SK-N-SH treated with all-trans-retinoic acid at 6 μM for 48 hours (cell line): ENCODE measurements around the gene ARRDC5.

Experiments used
- CSRNP3 ChIP-seq: fragments of 250-450 bp; sonication (Bioruptor Pico); IDR thresholded peaks from 2 replicates; pipeline ENCODE4 v1.5.1; 2021; ENCODE audit warnings: mild to moderate bottlenecking, moderate library complexity
- GLIS3 ChIP-seq: fragments of 250-450 bp; sonication (Bioruptor Pico); IDR thresholded peaks from 2 replicates; pipeline ENCODE4 v1.5.0; 2020; ENCODE audit warnings: mild to moderate bottlenecking, moderate library complexity
- PATZ1 ChIP-seq: fragments of 250-450 bp; sonication (Bioruptor Pico); IDR thresholded peaks from 2 replicates; pipeline ENCODE4 v1.8.0; 2020; ENCODE audit warnings: mild to moderate bottlenecking, moderate library complexity, borderline replicate concordance
- SNAI2 ChIP-seq: fragments of 250-450 bp; sonication (Bioruptor Pico); IDR thresholded peaks from 2 replicates; pipeline ENCODE4 v1.5.0; 2020; ENCODE audit warnings: mild to moderate bottlenecking, moderate library complexity
- TSHZ2 ChIP-seq: fragments of 250-450 bp; sonication (Bioruptor Pico); IDR thresholded peaks from 2 replicates; pipeline ENCODE4 v1.5.0; 2020; ENCODE audit warnings: mild to moderate bottlenecking, moderate library complexity
- ZFP3 ChIP-seq: fragments of 250-450 bp; sonication (Bioruptor Pico); IDR thresholded peaks from 2 replicates; pipeline ENCODE4 v1.5.0; 2020; ENCODE audit warnings: mild to moderate bottlenecking, moderate library complexity
- ZNF565 ChIP-seq: fragments of 450-650 bp; formaldehyde crosslinking; conservative IDR thresholded peaks from 2 replicates; pipeline ENCODE4 v1.5.0; 2020; ENCODE audit warnings: low read depth, mild to moderate bottlenecking, moderate library complexity
- ZNF8 ChIP-seq: fragments of 450-650 bp; formaldehyde crosslinking; IDR thresholded peaks from 2 replicates; pipeline ENCODE4 v1.5.0; 2020; ENCODE audit warnings: mild to moderate bottlenecking, moderate library complexity

GRCh38 chr19:4923276-4923747, 20.6 kb upstream of the ARRDC5 start:
- no peak for TF ChIP-seq ZNF8 (CRISPR knock-in tag)
- no peak for TF ChIP-seq PATZ1 (CRISPR knock-in tag)
- no peak for TF ChIP-seq CSRNP3
- no peak for TF ChIP-seq SNAI2 (CRISPR knock-in tag)
- no peak for TF ChIP-seq ZNF565 (CRISPR knock-in tag)
- no peak for TF ChIP-seq ZFP3 (CRISPR knock-in tag)
- no peak for TF ChIP-seq TSHZ2 (CRISPR knock-in tag)
- TF ChIP-seq GLIS3 (CRISPR knock-in tag), result no peak
